HCT116 (cell line): ENCODE results near the gene GZMA. TPM values are rescaled to one million over a fixed set of nuclear protein-coding genes. Genes with fewer than 3 reads are reported as not detected.

Experiments
- ATAC-seq: fragments of 200-7000 bp; cut with Tn5 transposase; 2 replicates; pipeline ENCODE4 v1.9.1; 2020; ENCODE audit warnings: mild to moderate bottlenecking, moderate library complexity
- BruUV-seq: library from RNA; stranded (reverse); fragments of 400-500 nt; replicated peaks from 2 replicates; lab custom pipeline; 2021; lab: Mats Ljungman, UMichigan
- CTCF ChIA-PET: fragments of 300-600 bp; sonication (Branson Sonifier 250); formaldehyde crosslinking; loops from one replicate; lab custom pipeline; 2021; ENCODE audit warnings: antibody characterized with exemption; lab: Charles Lee
- POLR2A ChIA-PET: fragments of 300-600, 350-600 bp; sonication (Branson Sonifier 250); formaldehyde crosslinking; loops from one replicate; lab custom pipeline; 2021; ENCODE audit warnings: antibody characterized with exemption; lab: Charles Lee
- RAD21 ChIA-PET, 2 experiments: fragments of 300-600 bp; sonication (Branson Sonifier 250); formaldehyde crosslinking; loops; one replicate each; lab custom pipeline; 2023; ENCODE audit warnings: low total read pairs in 2 of 2; ENCODE audit not compliant: uncharacterized antibody in 2 of 2, unreplicated experiment in 2 of 2, low non-redundant PET in 1 of 2; lab: Charles Lee
- DNase-seq: peaks from one replicate; pipeline ENCODE4 v3.0.0-alpha.2; 2010; ENCODE audit warnings: low read depth, low spot score
- H2AFZ ChIP-seq: fragments of 200-600 bp; shearing (Covaris generic), sonication (generic); 2 replicates; pipeline ENCODE4 v1.6.1; 2017; ENCODE audit warnings: low read depth, mixed run types, mixed read lengths, antibody characterized with exemption, low read length; ENCODE audit not compliant: poor library complexity, severe bottlenecking
- H3K27ac ChIP-seq: 2 replicates; pipeline ENCODE4 v1.5.1; 2012; ENCODE audit warnings: low read depth, low read length
- H3K27me3 ChIP-seq: fragments of 200-600 bp; sonication (generic); 2 replicates; pipeline ENCODE4 v1.6.1; 2016; ENCODE audit warnings: mixed run types, low read length, mixed read lengths; ENCODE audit not compliant: insufficient read depth
- H3K36me3 ChIP-seq, 2 experiments: fragments of 200-500 bp in 1 of 2; fragments of 200-600 bp in 1 of 2; sonication (Bioruptor generic) in 1 of 2; sonication (generic) in 1 of 2; 2 replicates each; pipeline versions ENCODE4 v1.5.1 to v1.6.1; 2014 to 2016; ENCODE audit warnings: low read length in 2 of 2, inconsistent platforms in 1 of 2, mixed read lengths in 1 of 2, mixed run types in 1 of 2; ENCODE audit not compliant: insufficient read depth in 2 of 2, control insufficient read depth in 1 of 2
- H3K4me1 ChIP-seq, 2 experiments: fragments of 200-600 bp in 1 of 2; sonication (generic) in 1 of 2; 2 replicates each; pipeline versions ENCODE4 v1.5.1 to v1.6.1; 2012 to 2017; ENCODE audit warnings: low read length in 2 of 2, inconsistent platforms in 1 of 2, mild to moderate bottlenecking in 1 of 2, mixed read lengths in 1 of 2, mixed run types in 1 of 2, moderate library complexity in 1 of 2; ENCODE audit not compliant: insufficient read depth in 2 of 2, control insufficient read depth in 1 of 2
- H3K4me2 ChIP-seq: fragments of 200-600 bp; sonication (generic); 2 replicates; pipeline ENCODE4 v1.6.1; 2017; ENCODE audit warnings: mixed run types, low read length, mixed read lengths
- H3K4me3 ChIP-seq, 2 experiments: fragments of 200-600 bp in 1 of 2; sonication (generic) in 1 of 2; replicated peaks in 1 of 2; 2 replicates each; pipeline ENCODE4 v1.5.1; 2011 to 2016; ENCODE audit warnings: low read length in 2 of 2, control low read depth in 1 of 2, low read depth in 1 of 2, mild to moderate bottlenecking in 1 of 2, mixed read lengths in 1 of 2, mixed run types in 1 of 2
- H3K79me2 ChIP-seq: fragments of 200-600 bp; sonication (generic); 2 replicates; pipeline ENCODE4 v1.6.1; 2017; ENCODE audit warnings: mild to moderate bottlenecking, mixed run types, low read length, moderate library complexity, mixed read lengths; ENCODE audit not compliant: insufficient read depth
- H3K9ac ChIP-seq: fragments of 200-600 bp; sonication (generic); 2 replicates; pipeline ENCODE4 v1.6.1; 2016; ENCODE audit warnings: low read length, mixed read lengths
- H3K9me2 ChIP-seq: fragments of 200-600 bp; sonication (generic), shearing (Covaris generic); 2 replicates; pipeline ENCODE4 v1.6.1; 2017; ENCODE audit warnings: mixed run types, mild to moderate bottlenecking, moderate library complexity; ENCODE audit not compliant: insufficient read depth
- H3K9me3 ChIP-seq, 2 experiments: fragments of 200-500 bp in 1 of 2; fragments of 200-600 bp in 1 of 2; sonication (Bioruptor generic) in 1 of 2; sonication (generic) in 1 of 2; 2 replicates each; pipeline ENCODE4 v1.6.1; 2014 to 2017; ENCODE audit warnings: low read length in 2 of 2, mixed read lengths in 2 of 2, inconsistent platforms in 1 of 2, low read depth in 1 of 2, mild to moderate bottlenecking in 1 of 2, mixed run types in 1 of 2, moderate library complexity in 1 of 2; ENCODE audit not compliant: control insufficient read depth in 1 of 2, insufficient read depth in 1 of 2
- H4K20me1 ChIP-seq: fragments of 200-600 bp; sonication (generic), shearing (Covaris generic); 2 replicates; pipeline ENCODE4 v1.6.1; 2017; ENCODE audit warnings: mixed run types, mild to moderate bottlenecking, moderate library complexity; ENCODE audit not compliant: insufficient read depth
- CBX3 ChIP-seq: IDR thresholded peaks from 2 replicates; pipeline ENCODE4 v1.6.1; 2012; ENCODE audit warnings: low read depth
- EGR1 ChIP-seq: IDR thresholded peaks from 2 replicates; pipeline ENCODE4 v1.6.1; 2012; ENCODE audit warnings: low read depth
- ELF1 ChIP-seq: IDR thresholded peaks from 2 replicates; pipeline ENCODE4 v1.6.1; 2012; ENCODE audit warnings: low read depth, borderline replicate concordance
- EZH2 ChIP-seq: fragments of 200-600 bp; sonication (generic); IDR thresholded peaks from 2 replicates; pipeline ENCODE4 v1.6.1; 2017; ENCODE audit warnings: antibody characterized with exemption, mixed run types
- POLR2A ChIP-seq: IDR thresholded peaks from 2 replicates; pipeline ENCODE4 v1.7.0; 2011; ENCODE audit warnings: borderline replicate concordance; ENCODE audit not compliant: insufficient read depth, insufficient read length; ENCODE audit errors: extremely low read depth
- SIN3A ChIP-seq: IDR thresholded peaks from 2 replicates; pipeline ENCODE4 v1.6.1; 2012; ENCODE audit warnings: low read depth
- SRF ChIP-seq: IDR thresholded peaks from 2 replicates; pipeline ENCODE4 v1.6.1; 2012; ENCODE audit warnings: low read depth
- YY1 ChIP-seq: IDR thresholded peaks from 2 replicates; pipeline ENCODE4 v1.6.1; 2011; ENCODE audit warnings: low read length, low read depth, moderate library complexity, mild to moderate bottlenecking; ENCODE audit not compliant: insufficient replicate concordance; ENCODE audit errors: extremely low read depth
- intact Hi-C: fragments of 100-400 bp; cut with micrococcal nuclease; formaldehyde crosslinking; loops from 2 replicates; pipeline ENCODE4 v1.10.0; 2022
- total RNA-seq: library from RNA; stranded (reverse); gene quantifications from one replicate; pipeline ENCODE4 v1.2.1, GENCODE V29; 2021; ENCODE audit not compliant: unreplicated experiment
- TF ChIP-seq, protein P1 (sequence below): IDR thresholded peaks from 2 replicates; pipeline ENCODE4 v1.6.1; 2012
- TF ChIP-seq, protein P2 (sequence below): IDR thresholded peaks from 2 replicates; pipeline ENCODE4 v1.6.1; 2012; ENCODE audit warnings: low read depth
- TF ChIP-seq, protein P3 (sequence below), 3 experiments: fragments of 200-600 bp in 1 of 3; sonication (generic) in 1 of 3; IDR thresholded peaks in 2 of 3; conservative IDR thresholded peaks in 1 of 3; 2 replicates each; pipeline ENCODE4 v1.5.1; 2012 to 2017; ENCODE audit warnings: low read depth in 2 of 3, low read length in 2 of 3, antibody characterized with exemption in 1 of 3, borderline replicate concordance in 1 of 3, control low read depth in 1 of 3, mild to moderate bottlenecking in 1 of 3, mixed read lengths in 1 of 3, mixed run types in 1 of 3, moderate library complexity in 1 of 3; ENCODE audit not compliant: insufficient read depth in 1 of 3

The GZMA gene
- total RNA-seq, 1 experiment from 2014 or later, result not detected

DNA sequence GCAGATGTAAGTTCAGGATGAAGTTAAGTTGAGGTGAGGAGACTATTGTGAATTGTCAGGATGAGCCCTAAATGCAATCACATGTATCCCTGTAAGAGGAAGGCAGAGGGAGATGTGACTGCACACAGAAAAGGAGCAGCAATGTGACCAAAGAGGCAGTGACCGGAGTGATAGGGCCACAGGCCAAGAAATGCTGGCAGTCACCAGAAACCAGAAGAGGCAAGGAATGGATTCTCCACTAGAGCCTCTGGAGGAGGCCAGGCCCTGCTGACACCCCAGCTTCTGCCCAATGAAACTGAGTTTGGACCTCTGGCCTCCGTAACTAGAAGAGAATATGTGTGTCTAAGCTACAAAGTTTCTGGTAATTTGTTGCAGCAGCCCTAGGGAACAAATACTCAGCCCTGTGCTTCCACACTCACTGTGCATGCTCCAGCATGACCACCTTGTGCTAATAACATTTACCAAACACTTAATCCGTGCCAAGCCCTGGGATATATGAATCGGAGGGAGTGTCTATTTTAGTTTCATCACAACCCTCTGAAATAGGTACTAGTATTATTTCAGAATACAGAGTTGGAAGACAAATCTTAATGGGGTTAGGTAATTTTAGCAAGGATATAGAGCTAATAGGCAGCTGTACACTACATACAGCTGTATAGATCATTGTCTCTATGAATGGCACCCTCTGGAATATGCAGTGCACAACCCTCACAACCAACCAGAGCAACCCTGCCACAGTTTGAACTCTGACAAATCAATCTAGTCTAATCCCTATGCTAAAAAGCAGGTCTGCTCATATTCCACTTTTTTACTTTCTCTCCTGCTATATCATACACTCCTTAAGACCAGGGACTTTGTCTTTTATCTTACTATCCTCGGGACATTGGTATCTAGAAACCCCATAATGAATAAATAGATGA, 49.7 kb downstream of the GZMA start:
- Histone ChIP-seq H3K27me3 (no peaks in the 10 kb centered on the region), H3K9me2 (no peaks in the 10 kb centered on the region), H3K9ac (no peak overlapping the region), H3K4me3 (no peak overlapping the region), H4K20me1 (no peaks in the 10 kb centered on the region), H3K9me3 (no peaks in the 10 kb centered on the region), H3K36me3 (no peaks in the 10 kb centered on the region), H3K27ac (no peak overlapping the region), H2AFZ (no peak overlapping the region), H3K4me1 (peaks cover 0 to 7% of the 10 kb centered on the region in 2 experiments; a peak in 2 of 4 replicates), H3K79me2 (no peaks in the 10 kb centered on the region), H3K4me2 (no peak overlapping the region)
- no peak for DNase-seq
- no peak for ATAC-seq
- TF ChIP-seq ELF1, result no peak
- TF ChIP-seq, protein P1, sequence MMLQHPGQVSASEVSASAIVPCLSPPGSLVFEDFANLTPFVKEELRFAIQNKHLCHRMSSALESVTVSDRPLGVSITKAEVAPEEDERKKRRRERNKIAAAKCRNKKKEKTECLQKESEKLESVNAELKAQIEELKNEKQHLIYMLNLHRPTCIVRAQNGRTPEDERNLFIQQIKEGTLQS, result no peak
- RAD21 ChIA-PET, result no interaction called here
- CTCF ChIA-PET, result interaction anchor here (1.0 to 1.2 kb wide), 2 partner anchors 8 to 208 kb away, joined by 3 to 4 read pairs; partner anchors contain the start of gene GPX8
- POLR2A ChIA-PET, result no interaction called here
- intact Hi-C loops, result no loop called here
- BruUV-seq, result no TSS peak

DNA sequence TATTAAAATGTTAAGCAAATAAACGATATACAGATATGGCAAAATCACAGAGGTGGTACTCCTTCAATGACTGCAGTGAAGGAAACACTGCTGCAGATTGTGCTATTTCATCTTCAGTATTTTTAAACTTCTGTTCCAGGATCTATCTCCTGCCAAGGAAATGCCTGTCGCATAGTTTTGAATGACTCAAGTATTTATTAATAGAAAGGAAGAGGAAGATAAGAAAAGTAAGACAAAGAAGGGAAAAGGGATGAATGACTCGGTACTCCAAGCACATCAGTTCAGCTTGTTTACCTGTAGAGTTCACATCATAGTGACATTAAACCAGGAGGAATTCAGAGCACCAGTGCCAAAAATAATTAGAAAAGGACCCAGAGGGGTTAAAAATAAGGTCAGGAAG, 52.4 kb downstream of the GZMA start:
- TF ChIP-seq YY1 (no peak), SRF (no peak), ELF1 (no peak), CBX3 (no peak), POLR2A (no peak), SIN3A (no peak), EGR1 (no peak), EZH2 (no peak)
- TF ChIP-seq, protein P2, sequence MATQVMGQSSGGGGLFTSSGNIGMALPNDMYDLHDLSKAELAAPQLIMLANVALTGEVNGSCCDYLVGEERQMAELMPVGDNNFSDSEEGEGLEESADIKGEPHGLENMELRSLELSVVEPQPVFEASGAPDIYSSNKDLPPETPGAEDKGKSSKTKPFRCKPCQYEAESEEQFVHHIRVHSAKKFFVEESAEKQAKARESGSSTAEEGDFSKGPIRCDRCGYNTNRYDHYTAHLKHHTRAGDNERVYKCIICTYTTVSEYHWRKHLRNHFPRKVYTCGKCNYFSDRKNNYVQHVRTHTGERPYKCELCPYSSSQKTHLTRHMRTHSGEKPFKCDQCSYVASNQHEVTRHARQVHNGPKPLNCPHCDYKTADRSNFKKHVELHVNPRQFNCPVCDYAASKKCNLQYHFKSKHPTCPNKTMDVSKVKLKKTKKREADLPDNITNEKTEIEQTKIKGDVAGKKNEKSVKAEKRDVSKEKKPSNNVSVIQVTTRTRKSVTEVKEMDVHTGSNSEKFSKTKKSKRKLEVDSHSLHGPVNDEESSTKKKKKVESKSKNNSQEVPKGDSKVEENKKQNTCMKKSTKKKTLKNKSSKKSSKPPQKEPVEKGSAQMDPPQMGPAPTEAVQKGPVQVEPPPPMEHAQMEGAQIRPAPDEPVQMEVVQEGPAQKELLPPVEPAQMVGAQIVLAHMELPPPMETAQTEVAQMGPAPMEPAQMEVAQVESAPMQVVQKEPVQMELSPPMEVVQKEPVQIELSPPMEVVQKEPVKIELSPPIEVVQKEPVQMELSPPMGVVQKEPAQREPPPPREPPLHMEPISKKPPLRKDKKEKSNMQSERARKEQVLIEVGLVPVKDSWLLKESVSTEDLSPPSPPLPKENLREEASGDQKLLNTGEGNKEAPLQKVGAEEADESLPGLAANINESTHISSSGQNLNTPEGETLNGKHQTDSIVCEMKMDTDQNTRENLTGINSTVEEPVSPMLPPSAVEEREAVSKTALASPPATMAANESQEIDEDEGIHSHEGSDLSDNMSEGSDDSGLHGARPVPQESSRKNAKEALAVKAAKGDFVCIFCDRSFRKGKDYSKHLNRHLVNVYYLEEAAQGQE, result no peak
- TF ChIP-seq, protein P3, sequence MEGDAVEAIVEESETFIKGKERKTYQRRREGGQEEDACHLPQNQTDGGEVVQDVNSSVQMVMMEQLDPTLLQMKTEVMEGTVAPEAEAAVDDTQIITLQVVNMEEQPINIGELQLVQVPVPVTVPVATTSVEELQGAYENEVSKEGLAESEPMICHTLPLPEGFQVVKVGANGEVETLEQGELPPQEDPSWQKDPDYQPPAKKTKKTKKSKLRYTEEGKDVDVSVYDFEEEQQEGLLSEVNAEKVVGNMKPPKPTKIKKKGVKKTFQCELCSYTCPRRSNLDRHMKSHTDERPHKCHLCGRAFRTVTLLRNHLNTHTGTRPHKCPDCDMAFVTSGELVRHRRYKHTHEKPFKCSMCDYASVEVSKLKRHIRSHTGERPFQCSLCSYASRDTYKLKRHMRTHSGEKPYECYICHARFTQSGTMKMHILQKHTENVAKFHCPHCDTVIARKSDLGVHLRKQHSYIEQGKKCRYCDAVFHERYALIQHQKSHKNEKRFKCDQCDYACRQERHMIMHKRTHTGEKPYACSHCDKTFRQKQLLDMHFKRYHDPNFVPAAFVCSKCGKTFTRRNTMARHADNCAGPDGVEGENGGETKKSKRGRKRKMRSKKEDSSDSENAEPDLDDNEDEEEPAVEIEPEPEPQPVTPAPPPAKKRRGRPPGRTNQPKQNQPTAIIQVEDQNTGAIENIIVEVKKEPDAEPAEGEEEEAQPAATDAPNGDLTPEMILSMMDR (IDR thresholded peaks at IDR 0.05 in 2 of 3, conservative IDR thresholded peaks at IDR 0.05 in 1 of 3; ENCODE audit: borderline replicate concordance in 1 of 3, insufficient read depth in 1 of 3, low read depth in 2 of 3, low read length in 2 of 3), result no peak
- TF ChIP-seq, all 23 proteins: peak for 0
- no peaks in the 10 kb centered on the region for H3K36me3 ChIP-seq
- no peak for ATAC-seq
- no peak overlapping the region for H3K9ac ChIP-seq
- POLR2A ChIA-PET, result no interaction called here
- RAD21 ChIA-PET, result no interaction called here
- H3K4me2 ChIP-seq, result peak overlapping the region; percentile 53
- CTCF ChIA-PET, result no interaction called here
- peaks cover 0 to 12% of the 10 kb centered on the region in 2 experiments; a peak in 2 of 4 replicates for H3K4me1 ChIP-seq
- H3K4me3 ChIP-seq, result no peak overlapping the region
- H3K9me2 ChIP-seq, result no peaks in the 10 kb centered on the region
- H2AFZ ChIP-seq, result no peak overlapping the region
- no peaks in the 10 kb centered on the region for H3K79me2 ChIP-seq
- no peaks in the 10 kb centered on the region for H4K20me1 ChIP-seq
- no peaks in the 10 kb centered on the region for H3K27me3 ChIP-seq
- no peak overlapping the region for H3K27ac ChIP-seq
- DNase-seq, result no peak
- no TSS peak for BruUV-seq
- intact Hi-C loops, result no loop called here
- no peaks in the 10 kb centered on the region for H3K9me3 ChIP-seq
